ENCODE measurements around the gene C19orf25. TPM values are rescaled to one million over a fixed set of nuclear protein-coding genes. Genes with fewer than 3 reads are reported as not detected.

The C19orf25 gene
- total and polyA plus RNA-seq, 2 of the 13 experiments (the other 11 are each of a cell fraction or from before 2014, with no cell fraction given), result 14.2 to 32.4 TPM

DNA sequence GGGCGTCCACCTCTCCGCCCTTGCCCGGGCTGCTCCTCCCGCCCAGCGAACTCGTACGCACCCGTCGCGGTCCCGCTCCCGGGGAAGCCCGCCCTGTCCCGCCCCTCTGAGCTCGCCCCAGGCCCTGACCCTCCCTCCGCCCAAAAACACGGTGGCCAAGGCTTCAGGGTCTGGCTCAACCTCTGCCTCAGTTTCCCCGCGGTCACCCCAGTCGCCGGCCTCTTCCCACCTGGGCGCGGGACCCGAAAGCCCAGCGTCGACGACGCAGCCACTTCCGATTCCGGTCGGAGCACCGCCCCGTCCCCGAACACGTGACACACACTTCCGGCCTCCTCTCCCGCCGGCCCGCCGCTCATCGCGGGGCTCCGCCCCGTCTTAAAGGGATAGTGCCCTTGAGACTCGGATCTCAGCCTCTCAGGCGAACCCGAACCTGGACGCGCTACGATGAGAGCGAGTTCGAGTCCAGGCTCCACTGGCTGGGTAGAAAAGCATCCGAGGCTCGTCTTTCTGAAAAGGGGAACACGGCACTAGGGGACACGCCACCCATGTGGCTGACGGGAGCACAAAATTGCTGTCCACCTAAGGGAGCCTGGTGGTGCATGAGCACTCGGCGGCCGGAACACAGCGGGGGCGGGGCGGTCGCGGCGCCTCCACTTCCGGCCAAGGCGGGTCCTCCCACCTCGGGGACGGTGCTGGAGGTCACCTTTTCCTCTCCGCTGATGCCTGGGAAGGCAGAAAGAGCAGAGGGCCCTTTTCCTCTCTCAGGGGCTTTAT, at the start of gene C19orf25 (continued):
- TF ChIP-seq, protein P1, sequence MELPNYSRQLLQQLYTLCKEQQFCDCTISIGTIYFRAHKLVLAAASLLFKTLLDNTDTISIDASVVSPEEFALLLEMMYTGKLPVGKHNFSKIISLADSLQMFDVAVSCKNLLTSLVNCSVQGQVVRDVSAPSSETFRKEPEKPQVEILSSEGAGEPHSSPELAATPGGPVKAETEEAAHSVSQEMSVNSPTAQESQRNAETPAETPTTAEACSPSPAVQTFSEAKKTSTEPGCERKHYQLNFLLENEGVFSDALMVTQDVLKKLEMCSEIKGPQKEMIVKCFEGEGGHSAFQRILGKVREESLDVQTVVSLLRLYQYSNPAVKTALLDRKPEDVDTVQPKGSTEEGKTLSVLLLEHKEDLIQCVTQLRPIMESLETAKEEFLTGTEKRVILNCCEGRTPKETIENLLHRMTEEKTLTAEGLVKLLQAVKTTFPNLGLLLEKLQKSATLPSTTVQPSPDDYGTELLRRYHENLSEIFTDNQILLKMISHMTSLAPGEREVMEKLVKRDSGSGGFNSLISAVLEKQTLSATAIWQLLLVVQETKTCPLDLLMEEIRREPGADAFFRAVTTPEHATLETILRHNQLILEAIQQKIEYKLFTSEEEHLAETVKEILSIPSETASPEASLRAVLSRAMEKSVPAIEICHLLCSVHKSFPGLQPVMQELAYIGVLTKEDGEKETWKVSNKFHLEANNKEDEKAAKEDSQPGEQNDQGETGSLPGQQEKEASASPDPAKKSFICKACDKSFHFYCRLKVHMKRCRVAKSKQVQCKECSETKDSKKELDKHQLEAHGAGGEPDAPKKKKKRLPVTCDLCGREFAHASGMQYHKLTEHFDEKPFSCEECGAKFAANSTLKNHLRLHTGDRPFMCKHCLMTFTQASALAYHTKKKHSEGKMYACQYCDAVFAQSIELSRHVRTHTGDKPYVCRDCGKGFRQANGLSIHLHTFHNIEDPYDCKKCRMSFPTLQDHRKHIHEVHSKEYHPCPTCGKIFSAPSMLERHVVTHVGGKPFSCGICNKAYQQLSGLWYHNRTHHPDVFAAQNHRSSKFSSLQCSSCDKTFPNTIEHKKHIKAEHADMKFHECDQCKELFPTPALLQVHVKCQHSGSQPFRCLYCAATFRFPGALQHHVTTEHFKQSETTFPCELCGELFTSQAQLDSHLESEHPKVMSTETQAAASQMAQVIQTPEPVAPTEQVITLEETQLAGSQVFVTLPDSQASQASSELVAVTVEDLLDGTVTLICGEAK (IDR thresholded peaks at IDR 0.05), result peak; percentile 50; the same call in 1 of the 2 replicates
- TF ChIP-seq, protein P1 (CRISPR knock-in tag; IDR thresholded peaks at IDR 0.05), result no peak
- TF ChIP-seq MZF1 (CRISPR knock-in tag; IDR thresholded peaks at IDR 0.05; ENCODE audit: borderline replicate concordance) (no peak), ZNF263 (CRISPR knock-in tag; IDR thresholded peaks at IDR 0.05) (peak; percentile 87), FOXC1 (CRISPR knock-in tag; IDR thresholded peaks at IDR 0.05; ENCODE audit: borderline replicate concordance) (no peak; the same call in 1 of the 2 replicates), IRF2 (CRISPR knock-in tag; IDR thresholded peaks at IDR 0.05) (peak; percentile 55; the same call in 1 of the 2 replicates), SP1 (IDR thresholded peaks at IDR 0.05) (no peak), SP1 (CRISPR knock-in tag; IDR thresholded peaks at IDR 0.05) (peak; percentile 71), ZNF570 (CRISPR knock-in tag; IDR thresholded peaks at IDR 0.05; ENCODE audit: borderline replicate concordance) (no peak), KDM3A (CRISPR knock-in tag; IDR thresholded peaks at IDR 0.05; ENCODE audit: low read depth) (0 out of 2 replicates have a peak, but pooled peaks have one; percentile 45), ZNF143 (CRISPR knock-in tag; IDR thresholded peaks at IDR 0.05) (0 out of 2 replicates have a peak, but pooled peaks have one; percentile 25), ZNF232 (CRISPR knock-in tag; IDR thresholded peaks at IDR 0.05; ENCODE audit: borderline replicate concordance) (no peak), AGO1 (IDR thresholded peaks at IDR 0.05; ENCODE audit: low read depth, low read length, poor library complexity, severe bottlenecking) (peak; percentile 60)
- TF ChIP-seq, protein P2, sequence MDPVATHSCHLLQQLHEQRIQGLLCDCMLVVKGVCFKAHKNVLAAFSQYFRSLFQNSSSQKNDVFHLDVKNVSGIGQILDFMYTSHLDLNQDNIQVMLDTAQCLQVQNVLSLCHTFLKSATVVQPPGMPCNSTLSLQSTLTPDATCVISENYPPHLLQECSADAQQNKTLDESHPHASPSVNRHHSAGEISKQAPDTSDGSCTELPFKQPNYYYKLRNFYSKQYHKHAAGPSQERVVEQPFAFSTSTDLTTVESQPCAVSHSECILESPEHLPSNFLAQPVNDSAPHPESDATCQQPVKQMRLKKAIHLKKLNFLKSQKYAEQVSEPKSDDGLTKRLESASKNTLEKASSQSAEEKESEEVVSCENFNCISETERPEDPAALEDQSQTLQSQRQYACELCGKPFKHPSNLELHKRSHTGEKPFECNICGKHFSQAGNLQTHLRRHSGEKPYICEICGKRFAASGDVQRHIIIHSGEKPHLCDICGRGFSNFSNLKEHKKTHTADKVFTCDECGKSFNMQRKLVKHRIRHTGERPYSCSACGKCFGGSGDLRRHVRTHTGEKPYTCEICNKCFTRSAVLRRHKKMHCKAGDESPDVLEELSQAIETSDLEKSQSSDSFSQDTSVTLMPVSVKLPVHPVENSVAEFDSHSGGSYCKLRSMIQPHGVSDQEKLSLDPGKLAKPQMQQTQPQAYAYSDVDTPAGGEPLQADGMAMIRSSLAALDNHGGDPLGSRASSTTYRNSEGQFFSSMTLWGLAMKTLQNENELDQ (CRISPR knock-in tag; IDR thresholded peaks at IDR 0.05; ENCODE audit: borderline replicate concordance), result no peak
- TF ChIP-seq, protein P3, sequence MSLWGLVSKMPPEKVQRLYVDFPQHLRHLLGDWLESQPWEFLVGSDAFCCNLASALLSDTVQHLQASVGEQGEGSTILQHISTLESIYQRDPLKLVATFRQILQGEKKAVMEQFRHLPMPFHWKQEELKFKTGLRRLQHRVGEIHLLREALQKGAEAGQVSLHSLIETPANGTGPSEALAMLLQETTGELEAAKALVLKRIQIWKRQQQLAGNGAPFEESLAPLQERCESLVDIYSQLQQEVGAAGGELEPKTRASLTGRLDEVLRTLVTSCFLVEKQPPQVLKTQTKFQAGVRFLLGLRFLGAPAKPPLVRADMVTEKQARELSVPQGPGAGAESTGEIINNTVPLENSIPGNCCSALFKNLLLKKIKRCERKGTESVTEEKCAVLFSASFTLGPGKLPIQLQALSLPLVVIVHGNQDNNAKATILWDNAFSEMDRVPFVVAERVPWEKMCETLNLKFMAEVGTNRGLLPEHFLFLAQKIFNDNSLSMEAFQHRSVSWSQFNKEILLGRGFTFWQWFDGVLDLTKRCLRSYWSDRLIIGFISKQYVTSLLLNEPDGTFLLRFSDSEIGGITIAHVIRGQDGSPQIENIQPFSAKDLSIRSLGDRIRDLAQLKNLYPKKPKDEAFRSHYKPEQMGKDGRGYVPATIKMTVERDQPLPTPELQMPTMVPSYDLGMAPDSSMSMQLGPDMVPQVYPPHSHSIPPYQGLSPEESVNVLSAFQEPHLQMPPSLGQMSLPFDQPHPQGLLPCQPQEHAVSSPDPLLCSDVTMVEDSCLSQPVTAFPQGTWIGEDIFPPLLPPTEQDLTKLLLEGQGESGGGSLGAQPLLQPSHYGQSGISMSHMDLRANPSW (CRISPR knock-in tag; IDR thresholded peaks at IDR 0.05; ENCODE audit: borderline replicate concordance), result 0 out of 2 replicates have a peak, but pooled peaks have one; percentile 27
